GM21619 (cell line): Measurements from ENCODE around the gene AP1S1.

ENCODE experiments used
- ATAC-seq: cut with Tn5 transposase; IDR thresholded peaks from one replicate; pipeline ENCODE4 v1.9.1; 2021; ENCODE audit not compliant: unreplicated experiment

The AP1S1 gene

DNA sequence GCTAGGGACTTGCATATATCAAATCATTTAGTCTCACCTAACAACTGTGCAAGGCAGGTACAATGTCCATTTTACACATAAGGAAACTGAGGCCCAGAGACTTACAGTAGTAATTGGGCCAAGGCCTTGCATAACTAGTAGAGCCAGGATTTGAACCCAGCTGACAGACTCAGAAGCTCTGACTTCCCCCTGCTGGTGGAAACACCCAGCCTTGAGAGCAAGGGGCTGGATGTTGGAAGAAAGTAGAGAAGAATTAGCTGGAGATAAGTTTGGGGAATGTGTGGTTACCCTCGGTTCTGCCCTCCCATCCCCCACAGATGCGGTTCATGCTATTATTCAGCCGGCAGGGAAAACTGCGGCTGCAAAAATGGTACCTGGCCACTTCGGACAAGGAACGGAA lies 2.0 kb downstream of the AP1S1 start:
- no peak for ATAC-seq

DNA sequence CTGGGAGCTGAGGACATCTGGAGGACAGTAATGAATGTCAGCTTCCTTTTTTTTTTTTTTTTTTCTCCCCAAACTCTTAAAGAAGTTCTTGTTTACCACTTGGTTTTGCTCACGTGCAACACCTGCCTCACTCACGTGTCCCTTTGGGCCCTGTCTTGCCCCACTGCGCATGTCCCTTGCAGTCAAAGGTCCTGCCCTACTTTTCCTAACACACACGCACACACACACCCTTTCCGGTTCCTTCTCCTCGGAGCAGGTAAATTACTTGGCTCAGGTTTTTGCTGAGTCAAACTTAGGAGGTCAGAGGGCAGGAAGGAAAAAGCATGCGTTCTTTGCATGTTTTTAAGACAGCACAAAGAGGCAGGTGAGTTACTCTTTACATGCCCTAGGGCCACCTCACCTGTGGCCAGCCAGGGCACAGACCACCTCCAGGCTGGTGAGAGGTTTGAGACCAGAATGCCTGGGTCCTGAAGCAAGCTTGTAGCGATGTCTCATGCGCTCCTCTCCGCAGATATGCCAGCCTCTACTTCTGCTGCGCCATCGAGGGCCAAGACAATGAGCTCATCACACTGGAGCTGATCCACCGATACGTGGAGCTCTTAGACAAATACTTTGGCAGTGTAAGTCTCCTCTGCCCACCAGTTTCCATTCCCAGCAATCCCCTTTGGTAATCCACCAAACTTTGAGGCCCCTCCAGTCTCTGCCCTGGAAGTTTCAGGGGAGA lies 2.8 kb downstream of the AP1S1 start:
- no peak for ATAC-seq

DNA sequence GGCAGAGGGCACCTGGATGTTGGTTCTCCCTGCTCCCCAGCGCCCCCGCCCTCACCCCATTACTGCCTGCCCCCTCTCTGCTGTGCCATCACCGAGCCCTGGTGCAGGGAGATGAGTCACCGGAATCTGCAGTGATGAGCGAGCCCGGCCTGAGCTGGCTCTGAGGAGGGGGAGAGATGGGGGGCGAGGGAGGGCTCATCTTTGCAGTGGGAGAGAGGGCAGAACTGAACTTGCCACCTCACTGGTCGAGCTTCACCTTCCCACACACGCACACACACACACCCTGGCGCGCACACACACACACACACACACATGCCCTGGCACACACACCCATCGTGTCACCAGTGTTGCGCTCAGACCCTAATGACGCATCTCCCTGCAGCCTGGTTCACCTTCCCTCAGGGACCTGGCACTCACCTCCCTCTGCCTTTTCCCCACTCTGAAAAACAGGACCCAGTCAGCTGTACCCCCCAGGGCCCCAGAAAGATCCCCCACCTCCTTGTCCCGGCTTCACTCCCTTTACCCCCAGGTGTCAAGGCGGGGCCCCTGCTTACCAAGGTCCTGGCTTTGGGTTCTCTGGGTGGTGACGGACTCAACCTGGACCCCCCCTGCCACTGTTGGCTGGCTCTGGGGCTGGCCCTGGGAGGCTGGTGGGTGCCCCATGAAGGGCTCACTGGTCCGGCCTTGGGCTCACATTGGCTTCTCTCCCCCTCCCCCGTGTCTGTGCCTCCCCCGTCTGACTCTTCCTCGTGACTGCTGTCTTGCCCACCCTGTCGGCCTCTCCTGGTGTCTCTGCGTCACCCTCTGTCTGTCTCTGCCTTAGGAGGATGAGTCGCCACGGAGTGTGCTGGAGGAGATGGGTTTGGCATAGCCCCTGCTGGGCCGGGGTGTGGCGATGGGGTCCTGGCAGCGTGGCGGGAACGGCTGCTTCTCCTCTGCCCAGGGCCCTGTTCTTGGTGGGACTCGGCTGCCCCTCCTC lies 5.7 kb downstream of the AP1S1 start:
- ATAC-seq = no peak

DNA sequence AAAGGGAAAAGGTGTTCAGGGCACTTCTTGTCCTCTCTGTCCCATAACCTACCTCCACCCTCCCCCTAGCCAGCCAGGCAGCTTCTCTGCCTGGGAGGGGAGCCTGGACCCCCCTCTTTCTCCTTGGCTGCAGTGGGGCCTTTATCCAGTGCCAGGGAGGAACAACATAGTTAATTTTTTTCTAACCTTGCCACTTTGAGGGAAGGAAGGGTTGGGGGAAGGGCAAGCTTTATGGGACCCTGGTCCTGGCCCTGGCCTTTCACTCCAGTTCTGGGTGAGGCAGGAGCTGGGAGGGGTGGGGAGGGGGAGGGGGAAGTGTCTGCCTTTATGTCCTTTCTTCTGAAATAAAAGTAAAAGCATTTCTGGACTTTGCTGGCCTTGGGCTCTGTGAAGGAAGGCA lies 6.6 kb downstream of the AP1S1 start:
- no peak for ATAC-seq

DNA sequence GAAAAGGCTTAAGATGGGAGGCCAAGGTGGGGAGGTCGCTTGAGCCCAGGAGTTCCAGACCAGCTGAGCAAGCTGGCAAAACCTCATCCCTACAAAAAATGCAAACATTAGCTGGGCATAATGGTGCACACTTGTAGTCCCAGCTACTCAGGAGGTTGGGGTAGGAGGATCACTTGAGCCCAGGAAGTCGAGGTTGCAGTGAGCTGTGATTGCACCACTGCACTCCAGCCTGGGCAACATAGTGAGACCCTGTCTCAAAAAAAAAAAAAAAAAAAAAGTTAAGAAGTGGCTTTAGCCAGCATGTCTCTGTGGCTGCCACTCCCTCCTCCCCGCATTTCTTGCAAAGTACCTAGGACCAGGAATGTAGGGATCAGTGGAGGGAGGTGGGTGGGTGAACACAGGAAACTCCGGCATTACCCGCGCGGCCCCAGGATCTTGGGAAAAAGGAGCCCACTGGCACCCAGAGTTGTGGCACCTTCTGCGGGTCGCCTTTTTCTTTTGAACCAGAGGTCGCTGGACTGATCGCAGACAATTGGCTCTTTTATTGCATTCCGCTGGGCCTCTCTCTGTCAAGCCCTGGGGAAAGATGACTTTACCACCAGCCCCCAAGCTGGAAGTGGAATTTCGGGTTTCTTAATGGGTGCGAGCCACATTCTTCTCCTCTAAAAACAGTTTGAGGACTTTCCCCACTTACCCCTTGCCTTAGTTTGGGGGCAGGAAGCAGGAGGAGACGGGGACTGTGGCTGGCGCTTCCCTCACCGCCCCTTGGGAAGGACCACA lies 7.6 kb downstream of the AP1S1 start:
- ATAC-seq = no peak

DNA sequence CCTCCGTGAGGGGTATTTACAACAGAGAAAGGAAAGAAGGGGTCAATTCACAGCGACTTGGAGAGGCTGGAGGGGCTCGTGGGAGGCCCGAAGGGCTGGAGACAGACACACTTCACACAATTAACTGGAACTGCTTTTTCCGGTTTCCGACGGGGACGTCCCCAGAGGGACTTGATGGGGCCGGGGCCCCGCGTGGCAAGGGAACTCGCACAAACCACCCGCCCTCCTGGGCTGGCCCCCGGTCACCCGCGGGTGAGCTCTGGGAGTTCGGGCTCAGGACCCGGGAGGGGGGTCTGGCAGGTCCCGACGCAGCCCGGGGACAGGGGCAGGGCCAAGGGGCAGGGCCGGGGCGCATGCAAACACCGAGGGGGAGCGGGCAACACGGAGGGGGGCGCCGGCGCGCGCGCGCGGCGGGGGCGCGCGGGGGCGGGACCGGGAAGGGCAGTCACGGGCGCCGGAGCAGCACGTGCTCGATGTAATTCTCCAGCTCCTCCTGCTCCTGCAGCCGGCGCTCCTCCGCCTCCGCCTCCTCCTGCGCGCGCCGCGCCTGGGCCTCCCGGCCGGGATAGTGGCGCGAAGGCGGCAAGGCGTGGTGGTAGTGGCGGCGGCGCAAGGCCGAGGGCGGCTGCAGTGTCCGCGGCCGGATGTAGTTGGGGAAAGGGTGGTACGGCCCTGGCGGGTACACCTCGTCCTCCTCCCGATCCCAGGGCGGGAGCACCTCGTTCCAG lies 8.4 kb downstream of the AP1S1 start:
- no peak for ATAC-seq

DNA sequence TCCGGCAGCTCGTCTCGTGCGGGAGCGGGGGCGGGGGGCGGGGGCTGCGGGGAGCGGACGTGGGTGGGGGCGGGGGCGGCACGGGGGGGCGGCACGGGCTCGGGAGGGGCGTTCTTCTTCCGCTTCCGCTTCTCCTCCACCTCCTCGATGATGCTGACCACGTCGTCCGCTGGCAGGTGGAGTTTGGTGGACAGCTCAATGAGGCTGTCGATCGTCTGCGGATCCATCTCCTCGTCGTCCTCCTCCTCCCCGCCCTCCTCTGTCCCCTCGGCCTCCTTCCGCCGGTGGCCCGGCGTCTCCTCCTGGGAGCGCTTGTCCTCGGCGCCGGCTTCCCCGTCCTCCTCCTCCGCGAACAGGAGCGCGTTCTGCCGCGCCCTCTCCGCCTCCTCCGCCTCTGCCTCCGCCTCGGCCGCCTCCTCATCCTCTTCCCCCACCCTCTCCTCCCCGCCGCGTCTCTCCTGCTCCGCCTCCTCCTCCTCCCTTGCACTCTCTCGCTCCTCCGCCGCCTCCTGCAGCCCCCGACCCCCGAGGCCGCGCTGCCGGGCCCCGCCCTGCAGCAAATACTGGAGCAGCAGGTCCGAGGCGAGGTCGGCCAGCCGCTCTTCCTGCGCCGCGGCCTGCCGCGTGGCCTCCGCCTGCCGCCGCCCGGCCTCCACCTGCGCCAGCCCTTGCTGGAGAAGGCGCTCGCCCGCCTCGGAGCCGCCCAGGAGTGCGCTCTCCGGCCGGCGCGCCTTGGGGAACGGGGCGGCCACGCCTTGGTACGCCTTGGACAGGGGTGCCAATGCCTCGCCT lies 9.2 kb downstream of the AP1S1 start:
- ATAC-seq = no peak

DNA sequence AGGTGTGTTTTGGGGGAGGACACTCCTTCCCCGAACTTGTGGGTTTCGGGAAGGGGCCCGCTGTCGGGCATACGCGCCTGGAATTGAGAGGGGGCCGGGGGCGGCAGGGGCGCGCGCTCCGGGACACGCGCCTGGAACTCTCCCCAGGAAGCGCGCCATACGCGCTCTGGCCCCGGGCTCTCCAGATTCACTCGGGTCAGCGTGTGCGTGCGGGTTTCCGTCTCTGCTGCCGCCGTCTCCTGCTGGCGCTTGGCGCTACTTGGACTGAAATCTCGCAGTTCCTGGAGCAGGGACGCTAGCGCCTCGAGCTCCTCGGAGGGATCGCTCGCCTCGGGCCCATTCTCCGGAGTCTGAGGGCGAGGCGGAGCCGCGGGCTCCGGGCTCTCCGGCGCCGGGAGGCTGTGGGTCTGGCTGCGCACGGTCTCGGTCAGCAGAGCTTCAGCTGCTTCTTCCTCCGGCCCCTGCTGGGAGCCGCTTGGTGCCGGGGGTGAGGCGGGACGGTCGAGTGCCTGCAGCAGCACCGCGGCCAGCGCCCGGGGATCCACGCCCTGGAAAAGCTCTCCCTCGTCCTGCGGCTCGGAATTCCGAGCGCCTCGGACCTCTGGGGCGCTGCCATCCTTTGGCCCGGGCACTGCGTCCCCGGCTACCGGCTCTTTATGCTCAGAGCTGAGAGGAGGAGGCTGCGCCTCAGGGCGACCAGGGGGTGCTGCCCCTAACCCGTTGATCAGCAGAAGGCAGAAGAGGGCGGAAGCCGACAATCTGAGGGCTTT lies 10.0 kb downstream of the AP1S1 start:
- ATAC-seq = no peak

DNA sequence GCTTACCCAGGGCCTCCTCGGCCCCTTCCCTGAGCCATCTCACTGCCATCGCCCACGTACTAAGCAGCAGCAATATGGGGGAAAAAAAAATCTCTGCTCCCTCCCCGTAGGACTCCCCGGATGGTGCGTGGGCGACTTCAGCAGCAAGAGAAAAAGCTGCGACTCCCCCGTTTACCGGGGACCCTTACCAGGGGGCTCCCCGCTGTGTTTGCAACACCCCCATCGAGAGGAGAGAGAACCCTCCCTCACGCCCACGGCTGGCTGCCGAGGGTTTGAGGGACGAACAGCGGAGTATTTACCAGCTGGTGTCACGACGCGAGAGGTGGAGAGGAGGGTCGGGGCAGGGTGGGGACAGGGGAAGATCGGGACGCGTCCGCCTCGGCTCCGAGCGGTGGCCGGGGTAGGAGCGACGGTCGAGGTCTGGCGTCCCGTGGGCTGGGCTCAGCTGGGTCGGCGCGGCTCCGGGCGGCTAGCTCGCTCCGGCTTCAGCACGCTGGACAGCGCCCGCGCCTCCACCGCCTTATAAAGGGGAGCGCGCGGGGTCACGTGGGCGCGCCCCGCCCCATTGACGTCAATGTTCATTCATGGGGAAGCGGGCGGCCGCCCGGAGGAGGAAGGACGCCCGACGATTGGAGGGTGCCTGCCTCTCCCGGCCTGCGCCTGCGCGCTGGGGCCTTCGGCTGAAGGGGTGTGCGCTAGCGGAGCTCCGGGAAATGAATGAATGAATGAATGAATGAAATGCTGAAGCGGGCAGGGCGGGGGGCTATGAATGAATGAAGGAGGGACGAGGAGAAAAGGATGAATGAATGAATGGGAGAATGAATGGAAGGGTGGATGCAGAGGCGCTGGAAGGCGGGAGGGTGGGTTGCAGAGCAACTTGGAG lies 11.0 kb downstream of the AP1S1 start, which contains the start of gene VGF:
VGF (minus strand) TSS at position 495 of the 883 bp plus-strand sequence. CDS start 726 bp downstream, outside the sequence.
- peak; percentile 71 for ATAC-seq

DNA sequence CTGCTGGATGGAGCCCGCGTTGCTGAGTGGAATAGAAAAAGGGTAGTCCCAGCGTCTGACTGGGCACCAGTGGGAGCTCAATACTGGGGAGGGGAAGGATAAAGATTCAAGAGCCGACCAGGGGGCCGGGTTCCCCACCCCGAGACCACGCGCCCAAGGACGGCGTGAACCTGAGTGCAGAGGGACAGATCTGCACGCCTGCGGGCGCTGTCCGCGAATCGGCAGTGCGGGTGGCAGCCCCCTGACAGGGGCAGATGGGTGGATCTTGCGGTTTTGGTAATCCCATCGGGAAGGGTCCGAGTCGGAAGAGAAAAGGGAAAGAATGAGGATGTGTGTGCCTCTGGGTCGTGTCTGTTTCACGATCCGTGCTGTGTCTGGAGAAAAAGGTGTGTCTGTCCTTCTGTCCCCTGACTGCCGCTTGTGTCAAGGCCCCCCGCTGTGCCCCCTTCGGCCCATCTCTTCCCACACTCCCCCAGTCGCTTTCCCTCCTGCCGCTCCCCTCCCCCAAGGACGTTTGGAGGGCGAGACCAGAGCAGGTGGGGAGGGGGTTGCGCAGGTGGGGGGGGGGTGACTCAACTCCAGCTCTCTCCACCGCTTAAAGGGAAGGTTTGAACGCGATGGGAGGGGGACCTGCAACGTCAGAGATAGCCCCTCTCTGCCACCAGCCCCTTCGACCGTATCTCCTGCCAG lies 11.8 kb downstream of the AP1S1 start:
- no peak for ATAC-seq

DNA sequence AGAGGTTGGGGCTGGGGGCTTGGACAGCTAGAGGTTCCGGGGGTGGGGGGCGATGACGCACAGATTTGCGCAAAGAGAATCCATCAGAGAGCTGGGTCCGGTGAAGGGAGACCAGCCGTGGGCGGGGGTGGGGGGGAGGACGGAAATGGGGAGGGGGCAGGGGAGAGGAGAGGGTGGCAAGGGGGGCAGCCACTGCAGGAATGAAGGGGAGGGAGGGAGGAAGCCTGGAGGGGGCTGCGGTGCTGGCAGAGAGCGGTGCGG lies 12.3 kb downstream of the AP1S1 start:
- no peak for ATAC-seq

DNA sequence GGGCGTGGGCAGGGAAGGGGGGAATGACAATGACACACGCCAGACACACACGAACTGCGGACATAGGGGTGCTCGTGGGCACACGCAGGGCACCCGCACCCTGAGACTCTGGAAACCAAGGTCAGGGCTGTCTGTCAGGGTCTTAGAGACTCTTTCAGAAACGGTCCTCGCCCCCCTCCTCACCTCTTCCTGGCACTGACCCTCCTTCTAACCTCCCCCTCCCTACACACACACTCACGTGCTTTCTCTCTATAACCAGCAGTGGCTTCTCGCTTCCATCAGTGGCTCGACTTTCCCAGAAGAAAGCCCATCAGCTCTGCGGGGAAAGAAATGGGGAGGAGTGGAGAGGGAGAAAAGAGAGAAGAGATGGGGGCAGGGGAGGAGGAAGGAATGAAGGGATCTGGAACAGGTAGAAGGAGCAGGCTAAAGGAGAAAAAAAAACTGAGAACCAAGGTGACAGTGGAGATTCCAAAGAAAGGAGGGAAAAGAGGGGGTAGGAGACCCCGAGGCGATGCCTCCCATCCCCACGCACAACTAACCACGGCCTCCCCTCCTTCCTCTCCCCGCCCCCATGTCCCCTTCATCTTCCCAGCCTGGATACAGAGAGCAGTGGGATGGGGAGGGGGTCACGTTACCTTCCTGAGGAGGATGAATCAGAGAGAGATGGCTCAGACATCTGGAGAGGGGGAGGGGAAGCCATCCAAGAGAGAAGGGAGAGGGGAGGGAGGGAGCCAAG lies 12.8 kb downstream of the AP1S1 start:
- no peak for ATAC-seq

DNA sequence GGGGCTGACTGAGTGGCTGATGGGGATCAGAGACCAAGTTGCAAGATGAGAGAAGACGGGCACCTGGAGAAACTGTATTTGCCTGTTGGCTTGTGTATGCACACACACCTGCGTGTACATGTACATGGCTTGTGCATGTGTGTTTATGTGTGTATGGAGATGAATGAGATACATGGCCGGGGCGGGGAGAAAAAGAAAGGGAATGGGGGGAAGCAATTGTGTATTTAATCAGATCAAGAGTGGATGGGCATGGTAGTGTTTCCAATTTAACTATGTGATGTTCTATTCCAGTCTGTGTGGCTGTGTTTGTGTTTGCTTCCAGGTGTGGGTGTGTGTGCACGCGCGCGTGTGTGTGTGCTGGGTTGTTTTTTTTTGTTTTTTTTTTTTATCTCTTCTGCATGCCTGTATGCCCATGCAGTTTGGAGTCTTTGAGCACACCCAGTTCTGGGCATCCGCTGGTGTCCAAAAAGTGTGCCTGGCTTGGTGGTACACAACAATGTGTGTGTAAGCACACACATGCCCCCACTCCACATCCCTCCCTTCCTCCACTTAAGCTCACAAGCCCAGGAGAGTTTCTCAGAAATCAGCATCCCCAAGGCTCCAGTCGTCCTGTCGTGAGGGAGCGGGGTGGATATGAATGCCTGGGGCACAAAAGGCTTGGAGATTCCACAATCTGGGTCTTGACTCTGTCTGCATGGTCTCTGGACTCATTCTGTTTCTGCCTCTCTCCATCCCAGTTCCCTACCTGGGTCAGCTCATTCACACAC lies 13.6 kb downstream of the AP1S1 start:
- no peak for ATAC-seq

DNA sequence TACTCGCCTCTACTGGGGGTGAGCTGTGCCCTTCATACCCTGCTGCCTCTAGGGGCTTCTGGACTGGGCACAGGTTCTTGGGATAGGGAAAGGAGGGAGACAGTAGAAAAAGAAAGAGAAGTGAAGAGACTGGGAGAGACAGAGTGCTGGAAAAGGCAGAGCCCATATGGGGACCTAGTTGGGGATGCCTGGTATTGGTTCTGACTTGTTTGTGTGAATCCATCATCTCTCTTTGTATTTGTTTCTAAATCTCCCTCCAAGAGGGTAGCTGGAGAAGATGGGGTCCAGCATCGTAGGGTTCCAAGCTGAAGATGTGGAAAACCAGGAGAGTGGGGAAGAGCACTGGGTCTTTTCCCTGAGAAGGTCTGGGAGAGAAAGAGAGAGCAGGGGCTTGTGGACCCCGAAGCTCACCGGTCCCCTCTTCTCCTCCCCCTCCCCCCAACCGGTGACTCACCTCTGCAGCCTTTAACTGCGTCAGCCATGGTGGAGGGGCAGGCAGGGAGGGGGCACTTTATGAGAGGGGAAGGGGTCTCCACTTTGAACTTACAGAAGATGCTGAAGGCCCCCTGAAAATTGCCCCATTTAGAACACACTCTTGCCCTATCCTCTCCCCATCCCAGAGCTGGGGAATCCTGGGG lies 14.3 kb downstream of the AP1S1 start:
- no peak for ATAC-seq

DNA sequence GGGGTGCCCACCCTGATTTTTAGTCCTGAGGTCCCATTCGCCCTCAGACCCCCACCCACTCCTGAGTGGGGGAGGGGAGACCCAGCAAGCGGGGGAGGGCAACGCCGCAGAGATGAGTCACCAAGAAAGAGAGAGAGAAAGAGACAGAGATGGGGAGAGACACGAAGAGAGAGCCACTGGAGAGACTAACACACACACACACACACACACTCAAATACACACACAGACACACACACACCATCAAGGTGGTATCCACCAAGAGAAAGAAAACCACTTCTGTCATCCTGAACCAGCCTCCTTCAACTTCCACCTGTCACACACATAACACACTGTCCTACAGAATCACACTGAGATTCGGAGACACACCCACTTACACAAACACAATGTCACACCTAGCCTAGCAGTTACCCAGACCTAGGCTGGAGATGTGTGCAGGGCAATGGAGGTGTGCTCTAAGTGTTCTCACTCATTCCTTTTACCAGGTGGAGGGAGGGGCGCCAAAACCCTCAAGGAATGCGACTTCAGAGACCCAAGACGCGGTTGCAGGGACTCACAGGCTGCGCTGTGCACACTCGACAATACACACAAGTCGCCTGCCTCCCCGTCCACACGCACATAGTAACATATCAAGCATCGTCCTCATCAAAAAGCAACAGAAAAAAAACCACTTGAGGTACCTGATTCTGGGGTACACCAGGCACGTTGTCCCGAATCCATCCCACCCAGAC lies 15.0 kb downstream of the AP1S1 start:
- ATAC-seq = no peak
